GM18507 (cell line): ENCODE results near the gene RBM47.
"Not testable (repeated sequence)": the region's sequence is repeated elsewhere in the genome, so short reads cannot be mapped to it uniquely, and the experiment has no call there.

ENCODE experiments used
- DNase-seq: peaks from one replicate; pipeline ENCODE4 v3.0.0; 2011; ENCODE audit warnings: low read depth; ENCODE audit not compliant: insufficient read length; ENCODE audit errors: extremely low spot score
- FAIRE-seq: peaks from 2 replicates; lab custom pipeline; 2011; peaks lifted over from hg19 to GRCh38; lab: Jason Lieb, UNC

The RBM47 gene

GRCh38 chr4:40466789-40467188 is 162.9 kb downstream of the RBM47 start:
- no peak for FAIRE-seq
- DNase-seq = no peak

GRCh38 chr4:40462326-40462725 is 167.3 kb downstream of the RBM47 start:
- DNase-seq = no peak
- FAIRE-seq = peak; percentile 95

- DNase-seq (no peak), FAIRE-seq (no peak)
These were observed 167.8 kb downstream of the RBM47 start for GRCh38 chr4:40461879-40462278.

- no peak for DNase-seq
- FAIRE-seq = no peak
These were observed 168.6 kb downstream of the RBM47 start for GRCh38 chr4:40461062-40461461.

GRCh38 chr4:40458683-40459082 is 171.0 kb downstream of the RBM47 start:
- DNase-seq (no peak), FAIRE-seq (no peak)

- FAIRE-seq = peak; percentile 60
These were observed 171.6 kb downstream of the RBM47 start for GRCh38 chr4:40458109-40458508.

GRCh38 chr4:40455340-40455902 is 174.2 kb downstream of the RBM47 start:
- DNase-seq = no peak
- no peak for FAIRE-seq

More at GRCh38 chr4:40458109-40458508, 171.6 kb downstream of the RBM47 start:
- no peak for DNase-seq

- DNase-seq = no peak
- FAIRE-seq = no peak
These were observed 174.8 kb downstream of the RBM47 start for GRCh38 chr4:40454816-40455215.

GRCh38 chr4:40453912-40454311 is 175.8 kb downstream of the RBM47 start:
- no peak for FAIRE-seq
- DNase-seq = no peak

GRCh38 chr4:40448875-40449274 is 180.8 kb downstream of the RBM47 start:
- FAIRE-seq (no peak), DNase-seq (no peak)

- FAIRE-seq (no peak), DNase-seq (no peak)
These were observed 182.8 kb downstream of the RBM47 start for GRCh38 chr4:40446839-40447238.

- not testable (repeated sequence) for FAIRE-seq, DNase-seq
These were observed 183.4 kb downstream of the RBM47 start for GRCh38 chr4:40446261-40446750.

GRCh38 chr4:40445671-40446070 is 184.0 kb downstream of the RBM47 start:
- peak; percentile 31 for FAIRE-seq
- DNase-seq = no peak

- no peak for DNase-seq
- FAIRE-seq = no peak
These were observed 188.2 kb downstream of the RBM47 start for GRCh38 chr4:40441430-40441829.

- DNase-seq (no peak), FAIRE-seq (no peak)
These were observed 190.1 kb downstream of the RBM47 start for GRCh38 chr4:40439519-40439918.

- FAIRE-seq (no peak), DNase-seq (no peak)
These were observed 191.2 kb downstream of the RBM47 start for GRCh38 chr4:40438384-40439026.

- no peak for FAIRE-seq
- DNase-seq = no peak
These were observed 191.8 kb downstream of the RBM47 start for GRCh38 chr4:40437741-40438383.

- not testable (repeated sequence) for FAIRE-seq, DNase-seq
These were observed 194.4 kb downstream of the RBM47 start for GRCh38 chr4:40435306-40435705.

GRCh38 chr4:40434126-40434687 is 195.5 kb downstream of the RBM47 start:
- DNase-seq = no peak

GRCh38 chr4:40432504-40432903 is 197.2 kb downstream of the RBM47 start:
- DNase-seq (no peak), FAIRE-seq (no peak)

More at GRCh38 chr4:40434126-40434687, 195.5 kb downstream of the RBM47 start:
- no peak for FAIRE-seq
